Fibroblast of pulmonary artery (primary cell): ENCODE data around the gene VSIG10L.

Source experiments
- DNase-seq: peaks from one replicate; pipeline ENCODE4 v3.0.0-alpha.2; 2010; ENCODE audit warnings: low read depth
- H3K4me3 ChIP-seq: replicated peaks from 2 replicates; pipeline ENCODE4 v1.5.1; 2011; ENCODE audit warnings: low read depth, mild to moderate bottlenecking, control low read depth, low read length, moderate library complexity
- TF ChIP-seq, protein P1 (sequence below): IDR thresholded peaks from 2 replicates; pipeline ENCODE4 v1.5.1; 2011; ENCODE audit warnings: mild to moderate bottlenecking, control low read depth, low read length, inconsistent platforms; ENCODE audit errors: missing control alignments

VSIG10L gene

DNA sequence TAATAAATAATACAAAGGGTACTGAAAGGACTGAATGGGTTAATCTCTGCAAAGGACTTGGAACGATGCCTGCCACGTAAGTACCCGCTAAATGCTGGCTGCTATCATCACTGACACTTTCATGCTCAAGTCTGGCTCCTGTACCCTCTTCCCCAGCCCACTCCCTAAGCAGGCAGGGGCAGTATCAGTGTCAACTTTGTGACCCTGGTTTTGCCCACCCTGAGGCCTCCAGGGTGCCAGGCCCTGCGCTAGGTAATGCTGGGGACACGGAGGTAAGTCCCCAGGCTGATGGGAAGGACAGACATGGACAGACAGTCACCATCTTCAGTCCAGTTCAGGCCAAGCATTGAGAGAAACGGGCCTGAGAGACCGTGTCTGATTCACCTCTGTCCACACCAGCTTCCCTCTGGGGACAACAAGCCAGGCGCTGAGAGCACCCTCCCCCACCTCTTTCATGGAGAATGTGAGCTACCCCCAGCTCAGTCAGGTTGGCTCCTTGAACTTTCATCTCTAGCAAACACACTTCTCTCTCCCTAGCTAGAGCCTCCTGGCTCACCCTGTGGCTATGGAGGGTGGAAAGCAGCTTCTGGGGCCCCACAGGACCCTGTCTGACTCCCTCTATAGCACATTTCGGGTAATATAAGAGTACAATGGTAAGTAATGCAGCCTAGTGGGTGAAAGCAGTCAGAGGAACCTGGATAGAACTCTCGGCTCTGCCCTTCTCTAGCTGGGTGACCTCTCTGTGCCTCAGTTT is 23.4 kb upstream of the VSIG10L start:
- TF ChIP-seq, protein P1, sequence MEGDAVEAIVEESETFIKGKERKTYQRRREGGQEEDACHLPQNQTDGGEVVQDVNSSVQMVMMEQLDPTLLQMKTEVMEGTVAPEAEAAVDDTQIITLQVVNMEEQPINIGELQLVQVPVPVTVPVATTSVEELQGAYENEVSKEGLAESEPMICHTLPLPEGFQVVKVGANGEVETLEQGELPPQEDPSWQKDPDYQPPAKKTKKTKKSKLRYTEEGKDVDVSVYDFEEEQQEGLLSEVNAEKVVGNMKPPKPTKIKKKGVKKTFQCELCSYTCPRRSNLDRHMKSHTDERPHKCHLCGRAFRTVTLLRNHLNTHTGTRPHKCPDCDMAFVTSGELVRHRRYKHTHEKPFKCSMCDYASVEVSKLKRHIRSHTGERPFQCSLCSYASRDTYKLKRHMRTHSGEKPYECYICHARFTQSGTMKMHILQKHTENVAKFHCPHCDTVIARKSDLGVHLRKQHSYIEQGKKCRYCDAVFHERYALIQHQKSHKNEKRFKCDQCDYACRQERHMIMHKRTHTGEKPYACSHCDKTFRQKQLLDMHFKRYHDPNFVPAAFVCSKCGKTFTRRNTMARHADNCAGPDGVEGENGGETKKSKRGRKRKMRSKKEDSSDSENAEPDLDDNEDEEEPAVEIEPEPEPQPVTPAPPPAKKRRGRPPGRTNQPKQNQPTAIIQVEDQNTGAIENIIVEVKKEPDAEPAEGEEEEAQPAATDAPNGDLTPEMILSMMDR: peak; percentile 11
- H3K4me3 ChIP-seq: peak overlapping the region; percentile 80
- peak; percentile 57 for DNase-seq

DNA sequence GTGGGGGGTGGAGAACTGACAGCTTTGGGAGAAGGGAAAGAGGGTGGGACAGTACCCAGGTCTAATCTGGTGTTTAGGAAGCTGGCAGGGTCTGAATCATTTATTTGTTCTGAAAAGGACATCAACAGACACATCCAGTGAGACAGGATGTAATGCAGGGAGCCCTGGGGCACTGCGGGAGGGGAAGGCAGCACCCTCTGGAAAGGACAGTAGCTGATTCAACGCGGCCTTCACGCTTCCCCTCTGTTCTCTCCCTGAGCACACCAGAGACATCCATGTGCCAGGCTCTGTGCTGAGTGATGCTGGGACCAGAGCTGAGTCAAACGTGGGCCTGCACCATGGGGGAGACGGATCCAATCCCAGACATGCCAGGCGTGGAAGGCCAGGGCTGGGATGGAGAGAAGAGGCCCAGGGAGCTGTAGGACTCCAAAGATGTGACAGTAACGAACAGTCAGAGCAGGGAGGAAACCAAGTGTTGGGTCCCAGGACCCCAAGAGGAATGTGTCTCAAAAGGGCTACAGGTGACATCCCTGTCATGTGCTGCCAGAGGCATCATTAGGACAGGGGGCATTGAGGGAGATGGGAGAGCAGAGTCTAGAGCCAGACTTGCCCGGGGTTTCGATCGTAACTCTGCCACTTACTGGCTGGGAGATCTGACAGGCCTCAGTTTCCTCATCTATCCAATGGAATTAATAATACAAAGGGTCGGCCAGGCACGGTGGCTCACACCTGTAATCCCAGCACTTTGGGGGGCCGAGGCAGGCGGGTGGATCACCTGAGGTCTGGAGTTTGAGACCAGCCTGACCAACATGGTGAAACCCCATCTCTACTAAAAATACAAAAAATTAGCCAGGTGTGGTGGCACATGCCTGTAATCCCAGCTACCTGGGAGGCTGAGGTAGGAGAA is 22.5 kb upstream of the VSIG10L start:
- TF ChIP-seq, protein P1: no peak
- DNase-seq: no peak
- no peak overlapping the region for H3K4me3 ChIP-seq

GRCh38 chr19:51361239-51361638 is 19.3 kb upstream of the VSIG10L start:
- TF ChIP-seq, protein P1: no peak
- H3K4me3 ChIP-seq: no peak overlapping the region
- no peak for DNase-seq

DNA sequence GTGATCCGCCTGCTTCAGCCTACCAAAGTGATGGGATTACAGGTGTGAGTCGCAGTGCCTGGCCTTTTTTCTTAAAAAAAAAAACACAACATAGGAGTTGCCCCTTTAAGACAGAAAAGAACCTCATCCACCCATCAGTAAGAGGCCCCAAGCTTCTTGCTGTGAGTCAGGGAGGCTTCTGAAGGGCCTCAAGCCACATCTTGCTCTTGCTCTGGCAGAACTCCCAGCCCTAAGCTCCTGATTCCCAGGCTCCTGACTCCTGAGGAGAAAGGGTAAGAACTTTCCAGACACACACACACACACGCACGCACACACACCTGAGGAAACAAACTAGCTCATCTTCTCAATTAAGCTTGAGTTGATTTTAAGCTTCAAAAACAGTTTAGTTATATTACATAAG is 17.4 kb upstream of the VSIG10L start:
- TF ChIP-seq, protein P1: no peak
- peak; percentile 86 for DNase-seq
- H3K4me3 ChIP-seq: no peak overlapping the region

DNA sequence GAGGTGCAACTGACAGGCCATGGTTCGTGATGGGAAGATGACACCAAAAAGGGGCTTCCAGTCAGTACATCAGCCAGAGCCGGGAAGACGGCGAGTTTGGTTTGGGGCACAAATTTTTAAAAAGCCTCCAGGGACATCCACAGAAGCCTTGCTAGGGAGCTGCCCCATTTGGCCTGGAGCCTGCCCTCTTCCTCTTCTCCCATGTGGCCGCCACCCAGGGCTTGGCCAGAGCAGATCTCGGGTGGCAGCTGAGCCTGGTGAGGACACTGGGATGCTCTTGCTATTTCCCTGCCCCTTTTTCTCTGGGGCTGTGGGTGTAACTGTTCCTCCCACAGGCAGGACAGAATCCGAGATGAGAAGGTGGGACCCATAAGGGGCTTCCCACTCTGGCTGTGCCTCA is 16.0 kb upstream of the VSIG10L start:
- TF ChIP-seq, protein P1: no peak
- DNase-seq: no peak
- H3K4me3 ChIP-seq: no peak overlapping the region

DNA sequence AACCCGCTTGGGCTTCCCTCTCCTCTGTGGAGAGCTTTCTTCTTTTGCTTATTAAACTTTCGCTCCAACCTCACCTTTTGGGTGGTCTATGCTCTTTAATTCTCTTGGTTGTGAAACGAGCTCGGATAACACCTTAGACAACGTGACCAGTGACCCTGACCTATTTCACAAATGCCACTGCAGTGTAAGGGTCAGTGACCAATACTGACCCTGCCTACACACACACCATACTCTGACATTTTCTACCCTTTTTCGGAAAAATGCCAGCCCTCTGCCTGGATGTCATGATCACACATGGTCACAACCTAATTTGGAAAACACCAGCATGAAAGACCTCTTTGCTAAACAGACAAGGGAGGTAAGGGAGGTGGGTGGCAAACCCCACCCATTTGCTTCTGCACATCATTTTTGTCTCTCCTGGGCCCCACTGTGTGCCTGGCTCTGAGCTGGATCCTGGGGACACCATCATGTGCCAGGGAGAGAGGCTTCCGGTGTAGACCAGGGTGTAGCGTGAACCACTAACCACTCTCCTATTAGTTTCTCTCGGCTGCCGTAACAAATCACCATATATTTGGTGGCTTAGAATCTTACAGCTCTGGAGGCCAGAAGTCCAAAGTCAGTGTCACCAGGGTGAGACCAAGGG is 14.3 kb upstream of the VSIG10L start:
- H3K4me3 ChIP-seq: no peak overlapping the region
- TF ChIP-seq, protein P1: no peak
- DNase-seq: no peak
